GM18867 (cell line): Measurements from ENCODE around the gene IGF2BP3.
"Not testable (repeated sequence)": the region's sequence is repeated elsewhere in the genome, so short reads cannot be mapped to it uniquely, and the experiment has no call there.

Source experiments
- ATAC-seq: cut with Tn5 transposase; IDR thresholded peaks from one replicate; pipeline ENCODE4 v1.9.1; 2021; ENCODE audit warnings: mild to moderate bottlenecking, moderate library complexity; ENCODE audit not compliant: unreplicated experiment

The IGF2BP3 gene

GRCh38 chr7:23470330-23471105 is at the start of gene IGF2BP3:
Gene IGF2BP3 (minus strand): TSS chr7:23470491. CDS start chr7:23470110, 381 bp downstream.
- ATAC-seq: peak; percentile 18

GRCh38 chr7:23514755-23515154 is 44.5 kb upstream of the IGF2BP3 start:
- peak; percentile 66 for ATAC-seq

GRCh38 chr7:23513746-23514145 is 43.5 kb upstream of the IGF2BP3 start:
- not testable (repeated sequence) for ATAC-seq

- ATAC-seq: no peak
Measured at GRCh38 chr7:23494009-23494408, 23.7 kb upstream of the IGF2BP3 start.

GRCh38 chr7:23491502-23491901 is 21.2 kb upstream of the IGF2BP3 start:
- ATAC-seq: no peak

- peak; percentile 82 for ATAC-seq
Measured at GRCh38 chr7:23490357-23491135, 20.3 kb upstream of the IGF2BP3 start.

- not testable (repeated sequence) for ATAC-seq
Measured at GRCh38 chr7:23488714-23489113, 18.4 kb upstream of the IGF2BP3 start.

- no peak for ATAC-seq
Measured at GRCh38 chr7:23487670-23488069, 17.4 kb upstream of the IGF2BP3 start.

- ATAC-seq: no peak
Measured at GRCh38 chr7:23486002-23486773, 15.9 kb upstream of the IGF2BP3 start.

- ATAC-seq: no peak
Measured at GRCh38 chr7:23482686-23483085, 12.4 kb upstream of the IGF2BP3 start.

- no peak for ATAC-seq
Measured at GRCh38 chr7:23477962-23478866, 7.9 kb upstream of the IGF2BP3 start.

GRCh38 chr7:23477157-23477499 is 6.8 kb upstream of the IGF2BP3 start:
- ATAC-seq: no peak

GRCh38 chr7:23476286-23477156 is 6.2 kb upstream of the IGF2BP3 start:
- ATAC-seq: no peak

- no peak for ATAC-seq
Measured at GRCh38 chr7:23475576-23475839, 5.2 kb upstream of the IGF2BP3 start.

GRCh38 chr7:23474829-23475575 is 4.7 kb upstream of the IGF2BP3 start:
- no peak for ATAC-seq

GRCh38 chr7:23474094-23474828 is 4.0 kb upstream of the IGF2BP3 start:
- ATAC-seq: peak; percentile 69

- ATAC-seq: no peak
Measured at GRCh38 chr7:23473844-23474093, 3.5 kb upstream of the IGF2BP3 start.

- ATAC-seq: no peak
Measured at GRCh38 chr7:23472956-23473843, 2.9 kb upstream of the IGF2BP3 start.
